CD4-positive, alpha-beta T cell (primary cell): ENCODE results near the gene LETM1. TPM values are rescaled to one million over a fixed set of nuclear protein-coding genes. Genes with fewer than 3 reads are reported as not detected.

Experiments used
- ATAC-seq: fragments of 200-7000 bp; cut with Tn5 transposase; one replicate; pipeline ENCODE4 v1.10.0; 2022; ENCODE audit warnings: mild to moderate bottlenecking; ENCODE audit not compliant: poor library complexity
- CTCF ChIA-PET: fragments of 350-600 bp; sonication (Branson Sonifier 250); formaldehyde crosslinking; loops from one replicate; lab custom pipeline; 2021; ENCODE audit warnings: antibody characterized with exemption, inconsistent platforms; lab: Charles Lee
- POLR2A ChIA-PET: fragments of 350-600 bp; sonication (Branson Sonifier 250); formaldehyde crosslinking; loops from one replicate; lab custom pipeline; 2021; ENCODE audit warnings: antibody characterized with exemption, inconsistent platforms; lab: Charles Lee
- DNase-seq, 14 experiments: peaks; one replicate each; pipeline ENCODE4 v3.0.0-alpha.2; 2013 to 2020; ENCODE audit warnings: mixed read lengths in 2 of 14
- H3K27ac ChIP-seq, 2 donors: one replicate each; pipeline versions ENCODE4 v1.5.1 to v1.7.0; 2013; ENCODE audit warnings: low read length in 2 of 2, low read depth in 1 of 2, mild to moderate bottlenecking in 1 of 2
- H3K27me3 ChIP-seq, 2 experiments: 1 replicate in 1 of 2; 2 replicates in 1 of 2; pipeline versions ENCODE4 v1.6.1 to v1.7.0; 2013; ENCODE audit warnings: low read length in 2 of 2, control low read depth in 1 of 2, mild to moderate bottlenecking in 1 of 2, moderate library complexity in 1 of 2; ENCODE audit not compliant: insufficient read depth in 2 of 2, control insufficient read depth in 1 of 2
- H3K36me3 ChIP-seq: one replicate; pipeline ENCODE4 v1.6.1; 2013; ENCODE audit warnings: low read length, control low read depth; ENCODE audit not compliant: insufficient read depth
- H3K4me1 ChIP-seq: one replicate; pipeline ENCODE4 v1.6.1; 2013; ENCODE audit warnings: low read length, control low read depth; ENCODE audit not compliant: insufficient read depth
- H3K4me3 ChIP-seq: one replicate; pipeline ENCODE4 v1.5.1; 2013; ENCODE audit warnings: mild to moderate bottlenecking, low read length, moderate library complexity
- H3K9me3 ChIP-seq, 2 experiments: 1 replicate in 1 of 2; 2 replicates in 1 of 2; pipeline versions ENCODE4 v1.6.1 to v1.7.0; 2013; ENCODE audit warnings: low read length in 2 of 2, mild to moderate bottlenecking in 2 of 2, control low read depth in 1 of 2, moderate library complexity in 1 of 2; ENCODE audit not compliant: control insufficient read depth in 1 of 2, insufficient read depth in 1 of 2
- H3K27ac Mint-ChIP-seq: one replicate; pipeline ENCODE4 v1.8.0; 2020; ENCODE audit warnings: mixed read lengths
- H3K27me3 Mint-ChIP-seq: one replicate; pipeline ENCODE4 v1.8.0; 2021; ENCODE audit warnings: mixed read lengths
- H3K36me3 Mint-ChIP-seq: one replicate; pipeline ENCODE4 v1.8.0; 2021; ENCODE audit warnings: low read depth, mixed read lengths
- H3K4me1 Mint-ChIP-seq: one replicate; pipeline ENCODE4 v1.8.0; 2021; ENCODE audit warnings: low read depth, mixed read lengths
- H3K4me3 Mint-ChIP-seq: one replicate; pipeline ENCODE4 v1.8.0; 2020; ENCODE audit warnings: mild to moderate bottlenecking, mixed read lengths
- H3K9me3 Mint-ChIP-seq: one replicate; pipeline ENCODE4 v1.8.0; 2020; ENCODE audit warnings: mixed read lengths
- CTCF ChIP-seq: fragments of 200-600 bp; IDR thresholded peaks from one replicate; pipeline ENCODE4 v1.8.0; 2022; ENCODE audit warnings: antibody characterized with exemption, mild to moderate bottlenecking
- intact Hi-C, 2 experiments: fragments of 100-400 bp; cut with DNase I in 1 of 2; cut with micrococcal nuclease in 1 of 2; formaldehyde crosslinking; loops; one replicate each; pipeline versions ENCODE4 v1.15.1 to v1.9.0; 2023 to 2025; cut with DNase I, micrococcal nuclease
- total RNA-seq, 174 experiments: library from RNA in 2 of 174; stranded (reverse) in 2 of 174; gene quantifications; one replicate each; pipeline ENCODE4 v1.2.3 and lab custom pipeline; 2021 to 2026

LETM1 gene
- total RNA-seq, 2 experiments from 2014 or later: 21.2 to 25.2 TPM

GRCh38 chr4:1793496-1793840 is 62.5 kb downstream of the LETM1 start:
- TF ChIP-seq CTCF: no peak
- H3K36me3 Mint-ChIP-seq: no peaks in the 10 kb centered on the region

GRCh38 chr4:1792832-1793495 is 63.0 kb downstream of the LETM1 start, which contains the start of gene FGFR3:
Gene FGFR3 (plus strand): TSS chr4:1793293. CDS start chr4:1793935, 642 bp downstream.
- H3K27me3 ChIP-seq: peaks cover 27 to 35% of the 10 kb centered on the region in 2 experiments
- H3K4me1 ChIP-seq: peaks cover 20% of the 10 kb centered on the region
- H3K36me3 ChIP-seq: no peaks in the 10 kb centered on the region
- ATAC-seq (peak; percentile 68), DNase-seq (peak in 9 of 14 experiments; percentile 10 to 72 (median 34))
- H3K27ac ChIP-seq: no peak within 1 kb of the TSS
- H3K4me1 Mint-ChIP-seq: no peaks in the 10 kb centered on the region
- H3K27me3 Mint-ChIP-seq: peaks cover 22% of the 10 kb centered on the region
- no peaks in the 10 kb centered on the region for H3K9me3 Mint-ChIP-seq
- H3K27ac Mint-ChIP-seq: no peak within 1 kb of the TSS
- TF ChIP-seq CTCF: no peak
- no peaks in the 10 kb centered on the region for H3K36me3 Mint-ChIP-seq
- CTCF ChIA-PET: no interaction called here
- peaks cover 0 to 11% of the 10 kb centered on the region in 2 experiments for H3K9me3 ChIP-seq
- intact Hi-C loops: no loop called here
- POLR2A ChIA-PET: interaction anchor here (1.0 kb wide), 1 partner anchor 81 kb away, joined by 3 read pairs; the partner anchor contains the start of gene SLBP
- peak within 1 kb of the TSS; percentile 7 for H3K4me3 ChIP-seq
- H3K4me3 Mint-ChIP-seq: peak within 1 kb of the TSS; percentile 54

More at GRCh38 chr4:1793496-1793840, 62.5 kb downstream of the LETM1 start:
- ATAC-seq: peak; percentile 59
- no peak overlapping the region for H3K4me3 Mint-ChIP-seq
- H3K9me3 Mint-ChIP-seq: no peaks in the 10 kb centered on the region
- intact Hi-C loops: no loop called here
- H3K4me1 Mint-ChIP-seq: no peaks in the 10 kb centered on the region
- Histone ChIP-seq H3K27me3 (peaks cover 27 to 37% of the 10 kb centered on the region in 2 experiments), H3K4me3 (no peak overlapping the region), H3K4me1 (peaks cover 20% of the 10 kb centered on the region), H3K27ac (no peak overlapping the region), H3K9me3 (peaks cover 0 to 11% of the 10 kb centered on the region in 2 experiments), H3K36me3 (no peaks in the 10 kb centered on the region)
- POLR2A ChIA-PET: interaction anchor here (1.0 kb wide), 1 partner anchor 81 kb away, joined by 3 read pairs; the partner anchor contains the start of gene SLBP
- CTCF ChIA-PET: no interaction called here
- DNase-seq: peak in 11 of 14 experiments; percentile 7 to 62 (median 28)
- peaks cover 25% of the 10 kb centered on the region for H3K27me3 Mint-ChIP-seq
- no peak overlapping the region for H3K27ac Mint-ChIP-seq

- intact Hi-C loops: no loop called here
- H3K9me3 Mint-ChIP-seq: no peaks in the 10 kb centered on the region
- CTCF ChIA-PET: no interaction called here
- peaks cover 22% of the 10 kb centered on the region for H3K27me3 Mint-ChIP-seq
- no peak for TF ChIP-seq CTCF
- DNase-seq: no peak
- Histone ChIP-seq H3K4me3 (no peak overlapping the region), H3K4me1 (peaks cover 20% of the 10 kb centered on the region), H3K27me3 (peaks cover 23 to 30% of the 10 kb centered on the region in 2 experiments), H3K27ac (no peak overlapping the region), H3K36me3 (no peaks in the 10 kb centered on the region), H3K9me3 (peaks cover 0 to 11% of the 10 kb centered on the region in 2 experiments)
- no peak overlapping the region for H3K27ac Mint-ChIP-seq
- no peaks in the 10 kb centered on the region for H3K36me3 Mint-ChIP-seq
- peak overlapping the region; percentile 34 for H3K4me3 Mint-ChIP-seq
- POLR2A ChIA-PET: interaction anchor here (1.0 kb wide), 1 partner anchor 80 kb away, joined by 3 read pairs; the partner anchor contains the start of gene SLBP
- no peaks in the 10 kb centered on the region for H3K4me1 Mint-ChIP-seq
- ATAC-seq: no peak
These were observed 63.7 kb downstream of the LETM1 start for GRCh38 chr4:1792158-1792831.
